ENCODE data around the gene SLC7A5. TPM values are rescaled to one million over a fixed set of nuclear protein-coding genes. Genes with fewer than 3 reads are reported as not detected.
A peak's percentile ranks its signal among the peaks of the same experiment; 100 is the strongest.
"Not testable (repeated sequence)": the region's sequence is repeated elsewhere in the genome, so short reads cannot be mapped to it uniquely, and the experiment has no call there.

SLC7A5 gene
- total and polyA plus RNA-seq, 2 donors = 3.2 to 27.3 TPM

- 76% methylated on average over 26 of the region's 26 CpGs for WGBS
- H3K4me1 ChIP-seq (ENCODE audit: insufficient read depth); H3K27ac ChIP-seq (ENCODE audit: low read depth); H3K36me3 ChIP-seq (ENCODE audit: insufficient read depth); H3K4me3 ChIP-seq (ENCODE audit: low read depth, low read length); DNase-seq (ENCODE audit: extremely low spot score): not testable (repeated sequence)
These were observed 6.5 kb downstream of the SLC7A5 start for GRCh38 chr16:87862597-87863326.

- H3K4me3 ChIP-seq (ENCODE audit: low read depth, low read length); H3K4me1 ChIP-seq (ENCODE audit: insufficient read depth); DNase-seq (ENCODE audit: extremely low spot score); H3K27ac ChIP-seq (ENCODE audit: low read depth); H3K36me3 ChIP-seq (ENCODE audit: insufficient read depth): not testable (repeated sequence)
- WGBS = 79% methylated on average over 18 of the region's 18 CpGs
These were observed 7.8 kb downstream of the SLC7A5 start for GRCh38 chr16:87861300-87862099.

GRCh38 chr16:87860553-87861299 lies 8.6 kb downstream of the SLC7A5 start:
- WGBS = 47% methylated on average over 26 of the region's 26 CpGs
- Histone ChIP-seq H3K4me3 (ENCODE audit: low read depth, low read length) (no peak overlapping the region), H3K36me3 (ENCODE audit: insufficient read depth) (no peaks in the 10 kb centered on the region), H3K27ac (ENCODE audit: low read depth) (no peak overlapping the region), H3K4me1 (ENCODE audit: insufficient read depth) (no peaks in the 10 kb centered on the region)
- no peak for DNase-seq (ENCODE audit: extremely low spot score)

GRCh38 chr16:87858151-87858993 lies 10.9 kb downstream of the SLC7A5 start:
- WGBS = 74% methylated on average over 27 of the region's 27 CpGs
- not testable (repeated sequence) for H3K36me3 ChIP-seq (ENCODE audit: insufficient read depth); DNase-seq (ENCODE audit: extremely low spot score); H3K4me1 ChIP-seq (ENCODE audit: insufficient read depth); H3K27ac ChIP-seq (ENCODE audit: low read depth); H3K4me3 ChIP-seq (ENCODE audit: low read depth, low read length)

GRCh38 chr16:87856791-87857228 lies 12.5 kb downstream of the SLC7A5 start:
- H3K27ac ChIP-seq (ENCODE audit: low read depth) = peak overlapping the region; percentile 73
- H3K4me1 ChIP-seq (ENCODE audit: insufficient read depth) = no peaks in the 10 kb centered on the region
- no peak overlapping the region for H3K4me3 ChIP-seq (ENCODE audit: low read depth, low read length)
- WGBS = 88% methylated on average over 15 of the region's 15 CpGs
- H3K36me3 ChIP-seq (ENCODE audit: insufficient read depth) = no peaks in the 10 kb centered on the region
- no peak for DNase-seq (ENCODE audit: extremely low spot score)

GRCh38 chr16:87855852-87856715 lies 13.2 kb downstream of the SLC7A5 start:
- no peak for DNase-seq (ENCODE audit: extremely low spot score)
- no peak overlapping the region for H3K4me3 ChIP-seq (ENCODE audit: low read depth, low read length)
- H3K27ac ChIP-seq (ENCODE audit: low read depth) = peak overlapping the region; percentile 84
- WGBS = 49% methylated on average over 26 of the region's 26 CpGs
- H3K4me1 ChIP-seq (ENCODE audit: insufficient read depth) = no peaks in the 10 kb centered on the region
- no peaks in the 10 kb centered on the region for H3K36me3 ChIP-seq (ENCODE audit: insufficient read depth)

- Histone ChIP-seq H3K27ac (ENCODE audit: low read depth) (peak overlapping the region; percentile 84), H3K4me1 (ENCODE audit: insufficient read depth) (no peaks in the 10 kb centered on the region), H3K4me3 (ENCODE audit: low read depth, low read length) (no peak overlapping the region), H3K36me3 (ENCODE audit: insufficient read depth) (no peaks in the 10 kb centered on the region)
- DNase-seq (ENCODE audit: extremely low spot score) = no peak
- 91% methylated on average over 22 of the region's 22 CpGs for WGBS
These were observed 14.2 kb downstream of the SLC7A5 start for GRCh38 chr16:87854907-87855683.

GRCh38 chr16:87854053-87854906 lies 15.0 kb downstream of the SLC7A5 start:
- WGBS = 59% methylated on average over 21 of the region's 21 CpGs
- H3K4me1 ChIP-seq (ENCODE audit: insufficient read depth) = no peaks in the 10 kb centered on the region

GRCh38 chr16:87853411-87854052 lies 15.8 kb downstream of the SLC7A5 start:
- Histone ChIP-seq H3K4me1 (ENCODE audit: insufficient read depth) (no peaks in the 10 kb centered on the region), H3K4me3 (ENCODE audit: low read depth, low read length) (no peak overlapping the region), H3K27ac (ENCODE audit: low read depth) (no peak overlapping the region), H3K36me3 (ENCODE audit: insufficient read depth) (no peaks in the 10 kb centered on the region)
- 6% methylated on average over 25 of the region's 25 CpGs for WGBS
- DNase-seq (ENCODE audit: extremely low spot score) = peak; percentile 81

More at GRCh38 chr16:87854053-87854906, 15.0 kb downstream of the SLC7A5 start:
- Histone ChIP-seq H3K27ac (ENCODE audit: low read depth) (peak overlapping the region; percentile 70), H3K36me3 (ENCODE audit: insufficient read depth) (no peaks in the 10 kb centered on the region), H3K4me3 (ENCODE audit: low read depth, low read length) (no peak overlapping the region)
- no peak for DNase-seq (ENCODE audit: extremely low spot score)

- H3K27ac ChIP-seq (ENCODE audit: low read depth) = no peak overlapping the region
- 85% methylated on average over 21 of the region's 21 CpGs for WGBS
- H3K36me3 ChIP-seq (ENCODE audit: insufficient read depth) = no peaks in the 10 kb centered on the region
- H3K4me3 ChIP-seq (ENCODE audit: low read depth, low read length) = no peak overlapping the region
- H3K4me1 ChIP-seq (ENCODE audit: insufficient read depth) = no peaks in the 10 kb centered on the region
- DNase-seq (ENCODE audit: extremely low spot score) = no peak
These were observed 17.7 kb downstream of the SLC7A5 start for GRCh38 chr16:87851601-87852000.
